Endodermal cell (in vitro differentiated cells): Measurements from ENCODE around the gene SRPK3. TPM values are rescaled to one million over a fixed set of nuclear protein-coding genes. Genes with fewer than 3 reads are reported as not detected.

ENCODE experiments used
- DNase-seq: peaks from one replicate; pipeline ENCODE4 v3.0.0-alpha.2; 2017
- H3K27ac ChIP-seq: 2 replicates; pipeline ENCODE4 v1.5.1; 2013; ENCODE audit warnings: mild to moderate bottlenecking, low read depth, low read length, moderate library complexity
- H3K27me3 ChIP-seq: 2 replicates; pipeline ENCODE4 v1.6.1; 2013; ENCODE audit warnings: mild to moderate bottlenecking, low read length, moderate library complexity; ENCODE audit not compliant: insufficient read depth, control insufficient read depth, poor library complexity, severe bottlenecking
- H3K36me3 ChIP-seq: 2 replicates; pipeline ENCODE4 v1.7.0; 2013; ENCODE audit warnings: mild to moderate bottlenecking, low read length, moderate library complexity; ENCODE audit not compliant: control insufficient read depth, insufficient read depth
- H3K4me1 ChIP-seq: one replicate; pipeline ENCODE4 v1.7.0; 2013; ENCODE audit warnings: low read length; ENCODE audit not compliant: control insufficient read depth, insufficient read depth
- H3K4me3 ChIP-seq: 2 replicates; pipeline ENCODE4 v1.5.1; 2013; ENCODE audit warnings: mild to moderate bottlenecking, low read length, moderate library complexity
- H3K9ac ChIP-seq: 2 replicates; pipeline ENCODE4 v1.6.1; 2013; ENCODE audit warnings: mild to moderate bottlenecking, low read length, moderate library complexity; ENCODE audit not compliant: poor library complexity, severe bottlenecking; ENCODE audit errors: extremely low read depth
- H3K9me3 ChIP-seq: 2 replicates; pipeline ENCODE4 v1.6.1; 2013; ENCODE audit warnings: mild to moderate bottlenecking, low read length, moderate library complexity; ENCODE audit not compliant: control insufficient read depth
- H3K27ac Mint-ChIP-seq: 2 replicates; pipeline ENCODE4 v1.8.0; 2020; ENCODE audit warnings: mixed read lengths
- H3K27me3 Mint-ChIP-seq: 2 replicates; pipeline ENCODE4 v1.8.0; 2021; ENCODE audit warnings: mild to moderate bottlenecking, mixed read lengths; ENCODE audit not compliant: insufficient read depth
- H3K36me3 Mint-ChIP-seq: 2 replicates; pipeline ENCODE4 v1.8.0; 2020; ENCODE audit warnings: low read depth, mixed read lengths
- H3K4me1 Mint-ChIP-seq: 2 replicates; pipeline ENCODE4 v1.8.0; 2020; ENCODE audit warnings: mixed read lengths
- H3K4me3 Mint-ChIP-seq: 2 replicates; pipeline ENCODE4 v1.8.0; 2020; ENCODE audit warnings: mild to moderate bottlenecking, moderate library complexity, mixed read lengths
- H3K9me3 Mint-ChIP-seq: 2 replicates; pipeline ENCODE4 v1.8.0; 2020; ENCODE audit warnings: mild to moderate bottlenecking, mixed read lengths
- WGBS, 2 experiments: methylation state at CpG; one replicate each; pipeline versions ENCODE4 v1.1.5 to v1.1.7; 2013; ENCODE audit warnings: missing lambda C conversion rate in 2 of 2, mixed read lengths in 1 of 2; ENCODE audit not compliant: insufficient coverage in 1 of 2, insufficient read length in 1 of 2; 5-methylcytosine and 5-hydroxymethylcytosine counted together
- total RNA-seq, 2 donors: library from RNA; stranded (reverse); fragmentation: NEBNext Ultra II Directional in 1 of 2; extraction: Animal tissue kit (Norgen Biotek cat#: 25700) in 1 of 2; gene quantifications; 2 replicates in 1 of 2; 3 replicates in 1 of 2; pipeline ENCODE4 v1.2.1, GENCODE V29; 2021
- TF ChIP-seq, protein P1 (sequence below): fragments of 200-600 bp; sonication (generic); conservative IDR thresholded peaks from 2 replicates; pipeline ENCODE4 v1.5.0; 2021; ENCODE audit warnings: antibody characterized with exemption, mild to moderate bottlenecking

Gene SRPK3
- total RNA-seq, 2 donors from 2014 or later, result not detected

GRCh38 chrX:153750127-153750774, 30.6 kb upstream of the SRPK3 start:
- DNase-seq, result peak; percentile 32
- Mint-ChIP-seq H3K4me1 (no peaks in the 10 kb centered on the region), H3K4me3 (no peak overlapping the region), H3K27ac (no peak overlapping the region), H3K27me3 (peaks cover 11% of the 10 kb centered on the region), H3K9me3 (peaks cover 73% of the 10 kb centered on the region), H3K36me3 (no peaks in the 10 kb centered on the region)
- Histone ChIP-seq H3K27ac (no peak overlapping the region), H3K36me3 (no peaks in the 10 kb centered on the region), H3K9ac (no peak overlapping the region), H3K4me3 (no peak overlapping the region), H3K27me3 (no peaks in the 10 kb centered on the region), H3K4me1 (no peaks in the 10 kb centered on the region), H3K9me3 (no peaks in the 10 kb centered on the region)
- TF ChIP-seq, protein P1, sequence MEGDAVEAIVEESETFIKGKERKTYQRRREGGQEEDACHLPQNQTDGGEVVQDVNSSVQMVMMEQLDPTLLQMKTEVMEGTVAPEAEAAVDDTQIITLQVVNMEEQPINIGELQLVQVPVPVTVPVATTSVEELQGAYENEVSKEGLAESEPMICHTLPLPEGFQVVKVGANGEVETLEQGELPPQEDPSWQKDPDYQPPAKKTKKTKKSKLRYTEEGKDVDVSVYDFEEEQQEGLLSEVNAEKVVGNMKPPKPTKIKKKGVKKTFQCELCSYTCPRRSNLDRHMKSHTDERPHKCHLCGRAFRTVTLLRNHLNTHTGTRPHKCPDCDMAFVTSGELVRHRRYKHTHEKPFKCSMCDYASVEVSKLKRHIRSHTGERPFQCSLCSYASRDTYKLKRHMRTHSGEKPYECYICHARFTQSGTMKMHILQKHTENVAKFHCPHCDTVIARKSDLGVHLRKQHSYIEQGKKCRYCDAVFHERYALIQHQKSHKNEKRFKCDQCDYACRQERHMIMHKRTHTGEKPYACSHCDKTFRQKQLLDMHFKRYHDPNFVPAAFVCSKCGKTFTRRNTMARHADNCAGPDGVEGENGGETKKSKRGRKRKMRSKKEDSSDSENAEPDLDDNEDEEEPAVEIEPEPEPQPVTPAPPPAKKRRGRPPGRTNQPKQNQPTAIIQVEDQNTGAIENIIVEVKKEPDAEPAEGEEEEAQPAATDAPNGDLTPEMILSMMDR, result no peak
- WGBS, 2 experiments, result 96 to 100% methylated on average over 1 to 12 of the region's 12 CpGs

DNA sequence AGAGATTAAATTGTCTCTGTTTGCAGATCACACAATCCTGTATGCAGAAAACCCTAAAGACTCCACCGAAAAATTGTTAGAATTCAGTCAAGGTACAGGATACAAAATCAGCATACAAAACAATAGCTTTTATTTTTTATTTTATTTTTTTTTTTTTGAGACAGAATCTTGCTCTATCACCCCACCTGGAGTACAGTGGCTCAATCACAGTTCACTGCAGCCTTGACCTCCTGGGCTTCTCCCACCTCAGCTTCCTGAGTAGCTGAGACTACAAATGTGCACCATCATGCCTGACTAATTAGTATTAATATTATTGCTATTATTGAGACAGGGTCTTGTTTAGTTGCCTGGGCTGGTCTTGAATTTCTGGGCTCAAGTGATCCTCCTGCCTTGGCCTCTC, 25.7 kb upstream of the SRPK3 start:
- H3K27ac ChIP-seq, result no peak overlapping the region
- H3K4me3 ChIP-seq, result no peak overlapping the region
- no peaks in the 10 kb centered on the region for H3K27me3 ChIP-seq
- peak; percentile 30 for DNase-seq
- no peak overlapping the region for H3K4me3 Mint-ChIP-seq
- no peaks in the 10 kb centered on the region for H3K4me1 ChIP-seq
- H3K9me3 ChIP-seq, result peaks cover 5% of the 10 kb centered on the region
- no peaks in the 10 kb centered on the region for H3K4me1 Mint-ChIP-seq
- peaks cover under 1% of the 10 kb centered on the region for H3K27me3 Mint-ChIP-seq
- TF ChIP-seq, protein P1, result peak; percentile 35
- H3K36me3 ChIP-seq, result no peaks in the 10 kb centered on the region
- no peak overlapping the region for H3K27ac Mint-ChIP-seq
- no peak overlapping the region for H3K9ac ChIP-seq
- H3K36me3 Mint-ChIP-seq, result no peaks in the 10 kb centered on the region
- peaks cover 73% of the 10 kb centered on the region for H3K9me3 Mint-ChIP-seq
- WGBS, 2 experiments, result no CpG with 5 or more reads among the region's 1 CpG

DNA sequence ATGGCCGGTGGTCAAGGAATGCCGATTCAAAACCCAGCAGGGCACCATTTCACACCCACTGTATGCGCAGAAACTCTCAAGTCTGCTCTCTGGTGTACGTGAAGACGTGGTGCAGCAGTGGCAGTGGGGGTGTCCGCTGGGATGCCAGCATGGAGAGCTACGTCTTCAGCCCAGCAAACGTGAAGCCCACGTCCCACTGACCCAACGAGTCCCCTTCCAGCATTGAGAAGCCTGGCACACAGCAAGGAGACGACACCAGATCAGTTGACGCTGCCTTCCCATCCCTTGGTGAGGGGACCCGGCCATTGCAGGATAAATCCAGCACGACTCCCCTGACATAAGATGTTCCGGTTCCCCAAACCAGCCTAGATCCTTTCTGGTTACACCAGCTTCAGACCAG, 19.0 kb upstream of the SRPK3 start:
- Histone ChIP-seq H3K36me3 (no peaks in the 10 kb centered on the region), H3K27ac (no peak overlapping the region), H3K9me3 (no peaks in the 10 kb centered on the region), H3K4me1 (no peaks in the 10 kb centered on the region), H3K9ac (no peak overlapping the region), H3K27me3 (no peaks in the 10 kb centered on the region), H3K4me3 (no peak overlapping the region)
- peak; percentile 26 for DNase-seq
- Mint-ChIP-seq H3K9me3 (peaks cover 58% of the 10 kb centered on the region), H3K4me3 (no peak overlapping the region), H3K27ac (no peak overlapping the region), H3K4me1 (no peaks in the 10 kb centered on the region), H3K27me3 (peaks cover 5% of the 10 kb centered on the region), H3K36me3 (no peaks in the 10 kb centered on the region)
- WGBS, 2 experiments, result 84 to 92% methylated on average over 7 to 15 of the region's 15 CpGs
- TF ChIP-seq, protein P1, result no peak
